ENCODE measurements around the gene FAM13A.

GRCh38 chr4:88732714-88733368 is 324.1 kb downstream of the FAM13A start:
- no peak for TF ChIP-seq ZFX (IDR thresholded peaks at IDR 0.05; ENCODE audit: borderline replicate concordance)
- TF ChIP-seq CTCF (IDR thresholded peaks at IDR 0.05), result no peak
